Measurements from ENCODE around the gene LPIN3. TPM values are rescaled to one million over a fixed set of nuclear protein-coding genes. Genes with fewer than 3 reads are reported as not detected.

The LPIN3 gene
- polyA plus RNA-seq, 3 donors from 2014 or later, result 0.04 TPM; not detected in 2

DNA sequence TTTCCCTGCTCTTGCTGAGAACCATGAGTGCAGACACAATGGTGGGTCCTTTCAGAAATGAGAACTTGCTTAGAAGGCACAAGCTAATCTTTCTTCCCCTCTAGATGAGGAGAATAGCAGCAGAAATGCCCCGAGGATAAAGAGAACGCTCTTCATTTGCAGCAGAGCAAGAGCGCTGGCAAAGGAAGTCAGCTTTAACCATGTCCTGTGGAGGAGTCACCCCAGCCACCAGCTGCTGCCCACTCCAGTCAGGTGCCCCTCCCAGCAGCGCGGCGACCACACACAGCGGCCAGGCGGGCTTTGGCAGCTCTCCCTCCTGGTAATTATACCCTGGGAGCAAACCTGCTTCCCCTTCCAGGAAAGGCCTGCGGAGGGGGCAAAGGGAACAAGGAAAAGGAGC, 68.4 kb downstream of the LPIN3 start:
- Mint-ChIP-seq H3K36me3 (peaks cover 25 to 52% (median 26%) of the 10 kb centered on the region in 3 donors), H3K9me3 (no peaks in the 10 kb centered on the region), H3K27ac (peak overlapping the region; percentile 78 to 91 (median 87)), H3K4me3 (peak overlapping the region; percentile 68 to 76 (median 73)), H3K4me1 (peaks cover 30 to 33% of the 10 kb centered on the region in 2 donors), H3K27me3 (ENCODE audit: low read depth in 3 of 3) (peaks cover 2 to 13% (median 2%) of the 10 kb centered on the region in 3 donors)
- DNase-seq, result peak in 1 of 3 donors; percentile 4

Other genes with a start within 250 kb of the LPIN3 start
- gene PLCG1, start 203.3 kb upstream of the LPIN3 start, polyA plus RNA-seq, result 10 to 100 TPM in 1 of 3 donors, 1 to 10 TPM in 2; 3.2 to 31.4 (median 7.5) TPM
- gene ZHX3, start 23.1 kb upstream of the LPIN3 start, polyA plus RNA-seq, result 1 to 10 TPM; 2.1 to 3.9 (median 3.3) TPM
- gene EMILIN3, start 26.0 kb downstream of the LPIN3 start, polyA plus RNA-seq, result not detected

All from immature natural killer cell (primary cell).